WTC11 (cell line): Measurements from ENCODE around the gene MBOAT2.
A peak's percentile ranks its signal among the peaks of the same experiment; 100 is the strongest.

Experiments
- ATF1 ChIP-seq: sonication (generic); formaldehyde crosslinking; IDR thresholded peaks from 2 replicates; pipeline ENCODE4 v1.8.1; 2023; ENCODE audit warnings: mild to moderate bottlenecking, moderate library complexity, missing genetic modification reagents
- ESRRA ChIP-seq: sonication (generic); formaldehyde crosslinking; IDR thresholded peaks from 2 replicates; pipeline ENCODE4 v1.8.1; 2022; ENCODE audit warnings: mild to moderate bottlenecking, missing genetic modification reagents, borderline replicate concordance
- ETV6 ChIP-seq: sonication (generic); formaldehyde crosslinking; IDR thresholded peaks from 2 replicates; pipeline ENCODE4 v1.8.1; 2022; ENCODE audit warnings: mild to moderate bottlenecking, missing genetic modification reagents
- GABPB1 ChIP-seq: sonication (generic); formaldehyde crosslinking; IDR thresholded peaks from 2 replicates; pipeline ENCODE4 v1.8.1; 2023; ENCODE audit warnings: mild to moderate bottlenecking, missing genetic modification reagents
- NFE2L1 ChIP-seq: sonication (generic); formaldehyde crosslinking; IDR thresholded peaks from 2 replicates; pipeline ENCODE4 v1.8.1; 2023; ENCODE audit warnings: missing genetic modification reagents
- NFYB ChIP-seq: sonication (generic); formaldehyde crosslinking; conservative IDR thresholded peaks from 2 replicates; pipeline ENCODE4 v1.8.0; 2022; ENCODE audit warnings: low read depth, missing genetic modification reagents
- ZNF121 ChIP-seq: sonication (generic); formaldehyde crosslinking; IDR thresholded peaks from 2 replicates; pipeline ENCODE4 v1.8.0; 2023; ENCODE audit warnings: missing genetic modification reagents
- TF ChIP-seq, protein P1 (sequence below): fragments of 200-600 bp; IDR thresholded peaks from 2 replicates; pipeline ENCODE4 v1.8.0; 2022; ENCODE audit warnings: antibody characterized with exemption
- TF ChIP-seq, protein P2 (sequence below): sonication (generic); formaldehyde crosslinking; IDR thresholded peaks from 2 replicates; pipeline ENCODE4 v1.8.1; 2022; ENCODE audit warnings: mild to moderate bottlenecking, moderate library complexity, missing genetic modification reagents
- TF ChIP-seq, protein P3 (sequence below): sonication (generic); formaldehyde crosslinking; IDR thresholded peaks from 2 replicates; pipeline ENCODE4 v1.8.1; 2023; ENCODE audit warnings: mild to moderate bottlenecking, missing genetic modification reagents, moderate library complexity
- TF ChIP-seq, protein P4 (sequence below): sonication (generic); formaldehyde crosslinking; IDR thresholded peaks from 2 replicates; pipeline ENCODE4 v1.8.0; 2022; ENCODE audit warnings: mild to moderate bottlenecking, missing genetic modification reagents
- TF ChIP-seq, protein P5 (sequence below): sonication (generic); formaldehyde crosslinking; conservative IDR thresholded peaks from 2 replicates; pipeline ENCODE4 v1.8.1; 2022; ENCODE audit warnings: mild to moderate bottlenecking, missing genetic modification reagents
- TF ChIP-seq, protein P6 (sequence below): sonication (generic); formaldehyde crosslinking; IDR thresholded peaks from 2 replicates; pipeline ENCODE4 v1.8.0; 2023; ENCODE audit warnings: missing genetic modification reagents

DNA sequence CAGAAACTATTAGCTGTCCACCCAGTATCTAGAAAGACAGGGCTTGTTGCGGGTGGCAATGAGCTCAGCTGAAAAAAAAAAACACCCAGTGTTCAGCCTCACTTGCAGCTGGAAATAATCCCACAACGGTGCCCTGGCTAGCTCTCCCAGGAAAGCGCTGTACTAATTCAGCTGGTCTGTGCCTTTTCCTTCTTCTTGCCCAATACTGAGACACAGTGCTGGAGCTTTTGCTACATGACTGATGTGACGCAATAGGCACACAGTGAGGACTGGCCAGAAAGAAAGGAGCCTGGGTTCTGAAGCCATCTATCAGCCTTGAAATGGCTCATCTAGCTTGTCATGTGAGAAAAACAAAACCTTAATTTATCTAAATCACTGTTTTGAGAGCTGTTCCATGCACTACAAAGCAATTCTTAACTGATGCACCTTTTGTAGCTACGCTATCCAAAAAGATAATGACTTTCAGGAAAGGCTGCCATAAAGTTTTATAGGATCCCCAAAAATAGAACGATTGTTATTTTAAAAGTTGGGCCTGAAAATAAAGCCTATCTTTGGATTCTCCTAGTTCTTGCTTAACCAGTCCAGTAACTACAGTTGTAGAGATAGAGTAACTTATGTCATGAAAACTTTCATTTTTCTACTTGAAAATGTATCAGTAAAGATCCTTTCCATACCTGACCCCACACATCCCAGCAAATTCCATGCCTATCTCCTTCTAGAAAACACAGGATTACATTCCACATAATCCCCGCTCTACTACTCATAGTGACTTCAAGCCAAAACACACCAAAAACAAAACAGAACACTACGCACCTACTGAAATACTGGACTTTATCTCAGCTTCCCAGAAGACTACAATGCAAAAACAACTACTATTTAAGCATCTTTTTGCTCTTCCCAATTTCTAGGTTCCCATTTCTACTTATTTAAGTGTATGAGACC, 181.9 kb downstream of the MBOAT2 start:
- TF ChIP-seq ESRRA (CRISPR knock-in tag) (no peak), GABPB1 (peak; percentile 96), ZNF121 (CRISPR knock-in tag) (no peak), ATF1 (CRISPR knock-in tag) (no peak), NFYB (CRISPR knock-in tag) (no peak), ETV6 (CRISPR knock-in tag) (no peak), NFE2L1 (CRISPR knock-in tag) (no peak)
- TF ChIP-seq, protein P1, sequence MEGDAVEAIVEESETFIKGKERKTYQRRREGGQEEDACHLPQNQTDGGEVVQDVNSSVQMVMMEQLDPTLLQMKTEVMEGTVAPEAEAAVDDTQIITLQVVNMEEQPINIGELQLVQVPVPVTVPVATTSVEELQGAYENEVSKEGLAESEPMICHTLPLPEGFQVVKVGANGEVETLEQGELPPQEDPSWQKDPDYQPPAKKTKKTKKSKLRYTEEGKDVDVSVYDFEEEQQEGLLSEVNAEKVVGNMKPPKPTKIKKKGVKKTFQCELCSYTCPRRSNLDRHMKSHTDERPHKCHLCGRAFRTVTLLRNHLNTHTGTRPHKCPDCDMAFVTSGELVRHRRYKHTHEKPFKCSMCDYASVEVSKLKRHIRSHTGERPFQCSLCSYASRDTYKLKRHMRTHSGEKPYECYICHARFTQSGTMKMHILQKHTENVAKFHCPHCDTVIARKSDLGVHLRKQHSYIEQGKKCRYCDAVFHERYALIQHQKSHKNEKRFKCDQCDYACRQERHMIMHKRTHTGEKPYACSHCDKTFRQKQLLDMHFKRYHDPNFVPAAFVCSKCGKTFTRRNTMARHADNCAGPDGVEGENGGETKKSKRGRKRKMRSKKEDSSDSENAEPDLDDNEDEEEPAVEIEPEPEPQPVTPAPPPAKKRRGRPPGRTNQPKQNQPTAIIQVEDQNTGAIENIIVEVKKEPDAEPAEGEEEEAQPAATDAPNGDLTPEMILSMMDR, result no peak
- TF ChIP-seq, protein P2, sequence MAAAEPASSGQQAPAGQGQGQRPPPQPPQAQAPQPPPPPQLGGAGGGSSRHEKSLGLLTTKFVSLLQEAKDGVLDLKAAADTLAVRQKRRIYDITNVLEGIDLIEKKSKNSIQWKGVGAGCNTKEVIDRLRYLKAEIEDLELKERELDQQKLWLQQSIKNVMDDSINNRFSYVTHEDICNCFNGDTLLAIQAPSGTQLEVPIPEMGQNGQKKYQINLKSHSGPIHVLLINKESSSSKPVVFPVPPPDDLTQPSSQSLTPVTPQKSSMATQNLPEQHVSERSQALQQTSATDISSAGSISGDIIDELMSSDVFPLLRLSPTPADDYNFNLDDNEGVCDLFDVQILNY (CRISPR knock-in tag), result no peak
- TF ChIP-seq, protein P3, sequence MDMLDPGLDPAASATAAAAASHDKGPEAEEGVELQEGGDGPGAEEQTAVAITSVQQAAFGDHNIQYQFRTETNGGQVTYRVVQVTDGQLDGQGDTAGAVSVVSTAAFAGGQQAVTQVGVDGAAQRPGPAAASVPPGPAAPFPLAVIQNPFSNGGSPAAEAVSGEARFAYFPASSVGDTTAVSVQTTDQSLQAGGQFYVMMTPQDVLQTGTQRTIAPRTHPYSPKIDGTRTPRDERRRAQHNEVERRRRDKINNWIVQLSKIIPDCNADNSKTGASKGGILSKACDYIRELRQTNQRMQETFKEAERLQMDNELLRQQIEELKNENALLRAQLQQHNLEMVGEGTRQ, result no peak
- TF ChIP-seq, protein P4, sequence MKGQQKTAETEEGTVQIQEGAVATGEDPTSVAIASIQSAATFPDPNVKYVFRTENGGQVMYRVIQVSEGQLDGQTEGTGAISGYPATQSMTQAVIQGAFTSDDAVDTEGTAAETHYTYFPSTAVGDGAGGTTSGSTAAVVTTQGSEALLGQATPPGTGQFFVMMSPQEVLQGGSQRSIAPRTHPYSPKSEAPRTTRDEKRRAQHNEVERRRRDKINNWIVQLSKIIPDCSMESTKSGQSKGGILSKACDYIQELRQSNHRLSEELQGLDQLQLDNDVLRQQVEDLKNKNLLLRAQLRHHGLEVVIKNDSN (CRISPR knock-in tag), result no peak
- TF ChIP-seq, protein P5, sequence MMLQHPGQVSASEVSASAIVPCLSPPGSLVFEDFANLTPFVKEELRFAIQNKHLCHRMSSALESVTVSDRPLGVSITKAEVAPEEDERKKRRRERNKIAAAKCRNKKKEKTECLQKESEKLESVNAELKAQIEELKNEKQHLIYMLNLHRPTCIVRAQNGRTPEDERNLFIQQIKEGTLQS (CRISPR knock-in tag), result no peak
- TF ChIP-seq, protein P6, sequence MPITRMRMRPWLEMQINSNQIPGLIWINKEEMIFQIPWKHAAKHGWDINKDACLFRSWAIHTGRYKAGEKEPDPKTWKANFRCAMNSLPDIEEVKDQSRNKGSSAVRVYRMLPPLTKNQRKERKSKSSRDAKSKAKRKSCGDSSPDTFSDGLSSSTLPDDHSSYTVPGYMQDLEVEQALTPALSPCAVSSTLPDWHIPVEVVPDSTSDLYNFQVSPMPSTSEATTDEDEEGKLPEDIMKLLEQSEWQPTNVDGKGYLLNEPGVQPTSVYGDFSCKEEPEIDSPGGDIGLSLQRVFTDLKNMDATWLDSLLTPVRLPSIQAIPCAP (CRISPR knock-in tag), result no peak
